HEK293 (cell line): ENCODE results near the gene SEMA3F.
A peak's percentile ranks its signal among the peaks of the same experiment; 100 is the strongest.
"Not testable (repeated sequence)": the region's sequence is repeated elsewhere in the genome, so short reads cannot be mapped to it uniquely, and the experiment has no call there.

Experiments
- CTCF ChIA-PET: fragments of 350-600 bp; formaldehyde crosslinking; extraction: SDS; loops from one replicate; lab custom pipeline; 2021; ENCODE audit warnings: antibody characterized with exemption; lab: Yijun Ruan, JAX
- POLR2A ChIA-PET: fragments of 300-600 bp; formaldehyde crosslinking; extraction: SDS; loops from one replicate; lab custom pipeline; 2020; ENCODE audit warnings: antibody characterized with exemption, inconsistent platforms; lab: Yijun Ruan, JAX
- H3K27ac ChIP-seq: fragments of 200-500 bp; sonication (Bioruptor generic); 2 replicates; pipeline ENCODE4 v1.5.1; 2014; ENCODE audit warnings: low read depth, low read length, control low read depth, inconsistent platforms; ENCODE audit errors: extremely low read depth
- H3K36me3 ChIP-seq, 2 experiments: fragments of 200-500 bp in 1 of 2; sonication (Bioruptor generic) in 1 of 2; 1 replicate in 1 of 2; 2 replicates in 1 of 2; pipeline ENCODE4 v1.5.1; 2014 to 2017; ENCODE audit warnings: inconsistent platforms in 2 of 2, low read length in 2 of 2; ENCODE audit not compliant: control insufficient read depth in 2 of 2, insufficient read depth in 1 of 2
- H3K4me1 ChIP-seq: fragments of 200-500 bp; sonication (Bioruptor generic); 2 replicates; pipeline ENCODE4 v1.5.1; 2014; ENCODE audit warnings: mild to moderate bottlenecking, low read length, inconsistent platforms; ENCODE audit not compliant: control insufficient read depth, insufficient read depth
- H3K4me3 ChIP-seq: 2 replicates; pipeline ENCODE4 v1.5.1; 2011; ENCODE audit warnings: low read depth, mild to moderate bottlenecking, control low read depth, low read length, moderate library complexity
- H3K9me3 ChIP-seq: fragments of 200-500 bp; sonication (Bioruptor generic); 2 replicates; pipeline ENCODE4 v1.5.1; 2014; ENCODE audit warnings: low read depth, low read length, inconsistent platforms; ENCODE audit not compliant: control insufficient read depth, insufficient read depth
- EGR2 ChIP-seq: fragments of 450-650 bp; formaldehyde crosslinking; IDR thresholded peaks from 2 replicates; pipeline ENCODE4 v1.5.1; 2016; ENCODE audit warnings: low read depth, missing biosample characterization, missing genetic modification characterization
- OSR2 ChIP-seq: fragments of 450-650 bp; formaldehyde crosslinking; IDR thresholded peaks from 2 replicates; pipeline ENCODE4 v1.5.1; 2016; ENCODE audit warnings: missing biosample characterization, missing genetic modification characterization
- OVOL3 ChIP-seq: fragments of 450-650 bp; formaldehyde crosslinking; IDR thresholded peaks from 2 replicates; pipeline ENCODE4 v1.5.1; 2016; ENCODE audit warnings: missing biosample characterization, missing genetic modification characterization
- PRDM10 ChIP-seq: fragments of 450-650 bp; formaldehyde crosslinking; IDR thresholded peaks from 2 replicates; pipeline ENCODE4 v1.5.1; 2016; ENCODE audit warnings: missing biosample characterization, missing genetic modification characterization
- ZBTB17 ChIP-seq: fragments of 450-650 bp; formaldehyde crosslinking; IDR thresholded peaks from 2 replicates; pipeline ENCODE4 v1.5.1; 2016; ENCODE audit warnings: missing biosample characterization, missing genetic modification characterization
- ZBTB21 ChIP-seq: fragments of 450-650 bp; formaldehyde crosslinking; IDR thresholded peaks from 2 replicates; pipeline ENCODE4 v1.5.1; 2017; ENCODE audit warnings: missing biosample characterization, missing genetic modification characterization
- ZFHX2 ChIP-seq: fragments of 450-650 bp; formaldehyde crosslinking; conservative IDR thresholded peaks from 2 replicates; pipeline ENCODE4 v1.5.1; 2016; ENCODE audit warnings: missing biosample characterization, missing genetic modification characterization
- ZNF350 ChIP-seq: fragments of 450-650 bp; formaldehyde crosslinking; IDR thresholded peaks from 2 replicates; pipeline ENCODE4 v1.5.0; 2017; ENCODE audit warnings: missing biosample characterization, mild to moderate bottlenecking, missing genetic modification characterization
- ZNF362 ChIP-seq: fragments of 450-650 bp; formaldehyde crosslinking; IDR thresholded peaks from 2 replicates; pipeline ENCODE4 v1.5.1; 2016; ENCODE audit warnings: missing biosample characterization, missing genetic modification characterization
- ZNF629 ChIP-seq: fragments of 450-650 bp; formaldehyde crosslinking; IDR thresholded peaks from 2 replicates; pipeline ENCODE4 v1.5.1; 2017; ENCODE audit warnings: missing biosample characterization, missing genetic modification characterization
- ZNF830 ChIP-seq: fragments of 450-650 bp; IDR thresholded peaks from 2 replicates; pipeline ENCODE4 v1.5.0; 2018; ENCODE audit warnings: missing biosample characterization, missing genetic modification characterization, low read depth, mild to moderate bottlenecking, moderate library complexity
- ZSCAN18 ChIP-seq: fragments of 450-650 bp; formaldehyde crosslinking; IDR thresholded peaks from 2 replicates; pipeline ENCODE4 v1.5.1; 2016; ENCODE audit warnings: missing biosample characterization, missing genetic modification characterization
- TF ChIP-seq, protein P1 (sequence below): fragments of 450-650 bp; formaldehyde crosslinking; IDR thresholded peaks from 2 replicates; pipeline ENCODE4 v1.5.1; 2016; ENCODE audit warnings: missing biosample characterization, missing genetic modification characterization
- TF ChIP-seq, protein P2 (sequence below): fragments of 450-650 bp; formaldehyde crosslinking; IDR thresholded peaks from 2 replicates; pipeline ENCODE4 v1.5.1; 2017; ENCODE audit warnings: missing biosample characterization, missing genetic modification characterization
- TF ChIP-seq, protein P3 (sequence below): fragments of 450-650 bp; formaldehyde crosslinking; IDR thresholded peaks from 2 replicates; pipeline ENCODE4 v1.5.1; 2016; ENCODE audit warnings: missing biosample characterization, missing genetic modification characterization
- TF ChIP-seq, protein P4 (sequence below): fragments of 450-650 bp; formaldehyde crosslinking; IDR thresholded peaks from 2 replicates; pipeline ENCODE4 v1.5.1; 2016; ENCODE audit warnings: missing biosample characterization, missing genetic modification characterization
- TF ChIP-seq, protein P5 (sequence below): fragments of 450-650 bp; formaldehyde crosslinking; IDR thresholded peaks from 2 replicates; pipeline ENCODE4 v1.5.1; 2016; ENCODE audit warnings: missing biosample characterization, missing genetic modification characterization, low read depth

Gene SEMA3F

DNA sequence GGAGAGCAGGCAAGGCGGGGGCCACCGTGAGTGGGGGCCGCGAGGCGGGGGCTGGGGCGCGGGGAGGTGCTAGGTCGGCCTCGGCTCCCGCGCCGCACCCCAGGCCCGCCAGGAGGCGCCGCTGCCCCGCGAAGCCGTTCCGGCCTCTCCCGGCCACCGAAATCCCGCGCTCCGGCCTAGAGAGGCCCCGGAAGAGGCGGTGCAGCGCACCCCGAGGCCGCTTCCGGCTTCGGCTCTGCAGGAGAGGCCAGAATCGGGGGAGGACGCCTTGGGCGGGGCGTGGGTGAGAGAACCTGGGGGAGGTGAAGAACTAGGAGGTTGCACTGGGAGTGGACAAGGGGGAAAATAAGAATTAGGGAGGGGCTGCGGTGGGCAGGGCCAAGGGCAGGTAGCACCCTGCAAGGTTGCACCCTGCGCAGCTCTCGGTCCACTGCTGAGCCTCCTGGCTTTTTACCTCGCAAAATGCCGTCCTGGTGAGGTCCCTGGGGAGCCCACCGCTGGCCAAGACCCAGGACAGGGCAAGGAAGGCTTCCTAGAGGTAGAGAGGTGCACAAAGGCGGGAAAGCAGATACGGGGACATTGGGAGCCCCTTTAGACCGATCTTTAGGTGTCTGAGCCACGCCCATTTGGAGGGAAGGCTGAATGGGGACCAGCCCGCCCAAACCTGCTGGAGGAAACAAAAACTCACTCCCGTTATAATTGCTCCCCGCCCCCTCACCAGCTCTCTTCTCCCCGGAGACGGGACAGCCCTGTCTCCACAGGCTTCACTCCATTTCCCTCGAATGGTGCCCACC, 72.5 kb downstream of the SEMA3F start (continued):
- TF ChIP-seq, protein P1, sequence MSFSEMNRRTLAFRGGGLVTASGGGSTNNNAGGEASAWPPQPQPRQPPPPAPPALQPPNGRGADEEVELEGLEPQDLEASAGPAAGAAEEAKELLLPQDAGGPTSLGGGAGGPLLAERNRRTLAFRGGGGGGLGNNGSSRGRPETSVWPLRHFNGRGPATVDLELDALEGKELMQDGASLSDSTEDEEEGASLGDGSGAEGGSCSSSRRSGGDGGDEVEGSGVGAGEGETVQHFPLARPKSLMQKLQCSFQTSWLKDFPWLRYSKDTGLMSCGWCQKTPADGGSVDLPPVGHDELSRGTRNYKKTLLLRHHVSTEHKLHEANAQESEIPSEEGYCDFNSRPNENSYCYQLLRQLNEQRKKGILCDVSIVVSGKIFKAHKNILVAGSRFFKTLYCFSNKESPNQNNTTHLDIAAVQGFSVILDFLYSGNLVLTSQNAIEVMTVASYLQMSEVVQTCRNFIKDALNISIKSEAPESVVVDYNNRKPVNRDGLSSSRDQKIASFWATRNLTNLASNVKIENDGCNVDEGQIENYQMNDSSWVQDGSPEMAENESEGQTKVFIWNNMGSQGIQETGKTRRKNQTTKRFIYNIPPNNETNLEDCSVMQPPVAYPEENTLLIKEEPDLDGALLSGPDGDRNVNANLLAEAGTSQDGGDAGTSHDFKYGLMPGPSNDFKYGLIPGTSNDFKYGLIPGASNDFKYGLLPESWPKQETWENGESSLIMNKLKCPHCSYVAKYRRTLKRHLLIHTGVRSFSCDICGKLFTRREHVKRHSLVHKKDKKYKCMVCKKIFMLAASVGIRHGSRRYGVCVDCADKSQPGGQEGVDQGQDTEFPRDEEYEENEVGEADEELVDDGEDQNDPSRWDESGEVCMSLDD (tag by site-specific recombination) = peak; percentile 69; the same call in 1 of the 2 replicates
- TF ChIP-seq, protein P2, sequence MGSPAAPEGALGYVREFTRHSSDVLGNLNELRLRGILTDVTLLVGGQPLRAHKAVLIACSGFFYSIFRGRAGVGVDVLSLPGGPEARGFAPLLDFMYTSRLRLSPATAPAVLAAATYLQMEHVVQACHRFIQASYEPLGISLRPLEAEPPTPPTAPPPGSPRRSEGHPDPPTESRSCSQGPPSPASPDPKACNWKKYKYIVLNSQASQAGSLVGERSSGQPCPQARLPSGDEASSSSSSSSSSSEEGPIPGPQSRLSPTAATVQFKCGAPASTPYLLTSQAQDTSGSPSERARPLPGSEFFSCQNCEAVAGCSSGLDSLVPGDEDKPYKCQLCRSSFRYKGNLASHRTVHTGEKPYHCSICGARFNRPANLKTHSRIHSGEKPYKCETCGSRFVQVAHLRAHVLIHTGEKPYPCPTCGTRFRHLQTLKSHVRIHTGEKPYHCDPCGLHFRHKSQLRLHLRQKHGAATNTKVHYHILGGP (tag by site-specific recombination) = no peak
- TF ChIP-seq ZSCAN18 (tag by site-specific recombination) = no peak
- no peak for TF ChIP-seq ZNF830 (tag by site-specific recombination)
- TF ChIP-seq ZNF350 (tag by site-specific recombination) = no peak

GRCh38 chr3:50228184-50228763, 73.2 kb downstream of the SEMA3F start:
- not testable (repeated sequence) for H3K9me3 ChIP-seq, H3K4me1 ChIP-seq, H3K36me3 ChIP-seq
- CTCF ChIA-PET = interaction anchor here (0.6 to 17.6 kb wide), 11 partner anchors 11 to 142 kb away, joined by 3 to 237 read pairs (median 4); partner anchors contain the start of gene GNAT1
- Histone ChIP-seq H3K4me3 (peak overlapping the region; percentile 55), H3K27ac (peak overlapping the region; percentile 60; the same call in 1 of the 2 replicates)
- POLR2A ChIA-PET = interaction anchor here (0.9 to 2.1 kb wide), 4 partner anchors 8 to 22 kb away, joined by 3 to 9 read pairs (median 4); partner anchors contain the start of gene GNAI2
- TF ChIP-seq ZFHX2 (tag by site-specific recombination) = peak; percentile 73
- TF ChIP-seq, protein P3, sequence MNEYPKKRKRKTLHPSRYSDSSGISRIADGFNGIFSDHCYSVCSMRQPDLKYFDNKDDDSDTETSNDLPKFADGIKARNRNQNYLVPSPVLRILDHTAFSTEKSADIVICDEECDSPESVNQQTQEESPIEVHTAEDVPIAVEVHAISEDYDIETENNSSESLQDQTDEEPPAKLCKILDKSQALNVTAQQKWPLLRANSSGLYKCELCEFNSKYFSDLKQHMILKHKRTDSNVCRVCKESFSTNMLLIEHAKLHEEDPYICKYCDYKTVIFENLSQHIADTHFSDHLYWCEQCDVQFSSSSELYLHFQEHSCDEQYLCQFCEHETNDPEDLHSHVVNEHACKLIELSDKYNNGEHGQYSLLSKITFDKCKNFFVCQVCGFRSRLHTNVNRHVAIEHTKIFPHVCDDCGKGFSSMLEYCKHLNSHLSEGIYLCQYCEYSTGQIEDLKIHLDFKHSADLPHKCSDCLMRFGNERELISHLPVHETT (tag by site-specific recombination) = 0 out of 2 replicates have a peak, but pooled peaks have one; percentile 12
- TF ChIP-seq, protein P4, sequence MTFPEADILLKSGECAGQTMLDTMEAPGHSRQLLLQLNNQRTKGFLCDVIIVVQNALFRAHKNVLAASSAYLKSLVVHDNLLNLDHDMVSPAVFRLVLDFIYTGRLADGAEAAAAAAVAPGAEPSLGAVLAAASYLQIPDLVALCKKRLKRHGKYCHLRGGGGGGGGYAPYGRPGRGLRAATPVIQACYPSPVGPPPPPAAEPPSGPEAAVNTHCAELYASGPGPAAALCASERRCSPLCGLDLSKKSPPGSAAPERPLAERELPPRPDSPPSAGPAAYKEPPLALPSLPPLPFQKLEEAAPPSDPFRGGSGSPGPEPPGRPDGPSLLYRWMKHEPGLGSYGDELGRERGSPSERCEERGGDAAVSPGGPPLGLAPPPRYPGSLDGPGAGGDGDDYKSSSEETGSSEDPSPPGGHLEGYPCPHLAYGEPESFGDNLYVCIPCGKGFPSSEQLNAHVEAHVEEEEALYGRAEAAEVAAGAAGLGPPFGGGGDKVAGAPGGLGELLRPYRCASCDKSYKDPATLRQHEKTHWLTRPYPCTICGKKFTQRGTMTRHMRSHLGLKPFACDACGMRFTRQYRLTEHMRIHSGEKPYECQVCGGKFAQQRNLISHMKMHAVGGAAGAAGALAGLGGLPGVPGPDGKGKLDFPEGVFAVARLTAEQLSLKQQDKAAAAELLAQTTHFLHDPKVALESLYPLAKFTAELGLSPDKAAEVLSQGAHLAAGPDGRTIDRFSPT (tag by site-specific recombination) = 0 out of 2 replicates have a peak, but pooled peaks have one; percentile 52
- TF ChIP-seq EGR2 (tag by site-specific recombination) = peak; percentile 64
- peak; percentile 66 for TF ChIP-seq ZBTB17 (tag by site-specific recombination)
- TF ChIP-seq PRDM10 (tag by site-specific recombination) = peak; percentile 83
- TF ChIP-seq ZNF362 = peak; percentile 89
- TF ChIP-seq, protein P5, sequence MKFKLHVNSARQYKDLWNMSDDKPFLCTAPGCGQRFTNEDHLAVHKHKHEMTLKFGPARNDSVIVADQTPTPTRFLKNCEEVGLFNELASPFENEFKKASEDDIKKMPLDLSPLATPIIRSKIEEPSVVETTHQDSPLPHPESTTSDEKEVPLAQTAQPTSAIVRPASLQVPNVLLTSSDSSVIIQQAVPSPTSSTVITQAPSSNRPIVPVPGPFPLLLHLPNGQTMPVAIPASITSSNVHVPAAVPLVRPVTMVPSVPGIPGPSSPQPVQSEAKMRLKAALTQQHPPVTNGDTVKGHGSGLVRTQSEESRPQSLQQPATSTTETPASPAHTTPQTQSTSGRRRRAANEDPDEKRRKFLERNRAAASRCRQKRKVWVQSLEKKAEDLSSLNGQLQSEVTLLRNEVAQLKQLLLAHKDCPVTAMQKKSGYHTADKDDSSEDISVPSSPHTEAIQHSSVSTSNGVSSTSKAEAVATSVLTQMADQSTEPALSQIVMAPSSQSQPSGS (tag by site-specific recombination) = peak; percentile 90
- 0 out of 2 replicates have a peak, but pooled peaks have one; percentile 0 for TF ChIP-seq OVOL3 (tag by site-specific recombination)
- peak; percentile 58; the same call in 1 of the 2 replicates for TF ChIP-seq ZBTB21 (tag by site-specific recombination)
- peak; percentile 46 for TF ChIP-seq OSR2 (tag by site-specific recombination)
- peak; percentile 76 for TF ChIP-seq ZNF629 (tag by site-specific recombination)
